Measurements from ENCODE around the gene RBM47.

DNA sequence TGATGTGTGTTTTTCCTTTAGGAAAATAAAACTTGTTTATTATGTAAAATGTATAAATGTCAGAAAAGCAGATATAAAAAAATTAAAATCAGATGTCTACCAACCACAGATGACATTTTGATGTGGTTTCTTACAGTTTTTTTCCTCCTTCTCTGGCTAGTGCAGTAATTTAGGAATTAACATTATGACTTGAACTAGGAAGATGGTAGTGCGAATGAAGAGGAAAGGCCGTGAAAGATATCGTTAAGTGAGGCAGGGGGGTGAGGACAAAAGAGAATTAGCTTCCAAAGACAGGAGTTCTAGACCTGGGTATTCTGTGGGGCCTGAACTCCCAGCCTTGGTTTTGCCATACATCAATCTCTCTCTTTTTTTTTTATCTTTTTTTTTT, 98.0 kb downstream of the RBM47 start:
- TF ChIP-seq POLR2A (IDR thresholded peaks at IDR 0.05; ENCODE audit: low read length) (no peak), GATA1 (IDR thresholded peaks at IDR 0.05; ENCODE audit: low read depth, low read length) (no peak)
